Cardiac fibroblast (primary cell): ENCODE results near the gene EIF2S1.

Source experiments
- DNase-seq, 2 donors: peaks; one replicate each; pipeline versions ENCODE4 v3.0.0 to v3.0.0-alpha.2; 2010; ENCODE audit warnings: low read depth in 2 of 2
- H3K4me3 ChIP-seq, 2 donors: replicated peaks in 1 of 2; 1 replicate in 1 of 2; 2 replicates in 1 of 2; pipeline ENCODE4 v1.5.1; 2011; ENCODE audit warnings: low read depth in 2 of 2, low read length in 2 of 2, mild to moderate bottlenecking in 2 of 2, moderate library complexity in 1 of 2
- TF ChIP-seq, protein P1 (sequence below): IDR thresholded peaks from one replicate; pipeline ENCODE4 v1.5.1; 2011; ENCODE audit warnings: low read depth, mild to moderate bottlenecking, low read length, inconsistent platforms

EIF2S1 gene

DNA sequence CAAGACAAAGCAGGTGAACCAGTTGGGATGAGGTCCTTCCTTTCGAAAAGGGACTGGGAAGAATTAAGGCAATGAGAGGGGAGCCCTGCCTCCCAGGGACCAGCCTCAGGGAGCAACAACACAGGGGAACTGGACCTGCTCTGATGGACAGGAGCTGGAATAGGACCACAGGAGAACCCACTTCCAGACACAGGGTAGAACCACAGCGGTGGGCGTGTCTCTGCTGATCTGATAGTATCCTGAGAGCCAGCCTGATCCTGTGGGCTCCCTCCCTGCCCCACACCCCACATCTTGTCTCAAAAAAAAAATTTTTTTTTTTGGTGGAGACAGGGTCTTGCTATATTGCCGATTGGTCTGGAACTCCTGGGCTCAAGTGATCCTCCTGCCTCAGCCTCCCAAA is 65.5 kb downstream of the EIF2S1 start:
- no peak overlapping the region for H3K4me3 ChIP-seq
- no peak for DNase-seq
- TF ChIP-seq, protein P1, sequence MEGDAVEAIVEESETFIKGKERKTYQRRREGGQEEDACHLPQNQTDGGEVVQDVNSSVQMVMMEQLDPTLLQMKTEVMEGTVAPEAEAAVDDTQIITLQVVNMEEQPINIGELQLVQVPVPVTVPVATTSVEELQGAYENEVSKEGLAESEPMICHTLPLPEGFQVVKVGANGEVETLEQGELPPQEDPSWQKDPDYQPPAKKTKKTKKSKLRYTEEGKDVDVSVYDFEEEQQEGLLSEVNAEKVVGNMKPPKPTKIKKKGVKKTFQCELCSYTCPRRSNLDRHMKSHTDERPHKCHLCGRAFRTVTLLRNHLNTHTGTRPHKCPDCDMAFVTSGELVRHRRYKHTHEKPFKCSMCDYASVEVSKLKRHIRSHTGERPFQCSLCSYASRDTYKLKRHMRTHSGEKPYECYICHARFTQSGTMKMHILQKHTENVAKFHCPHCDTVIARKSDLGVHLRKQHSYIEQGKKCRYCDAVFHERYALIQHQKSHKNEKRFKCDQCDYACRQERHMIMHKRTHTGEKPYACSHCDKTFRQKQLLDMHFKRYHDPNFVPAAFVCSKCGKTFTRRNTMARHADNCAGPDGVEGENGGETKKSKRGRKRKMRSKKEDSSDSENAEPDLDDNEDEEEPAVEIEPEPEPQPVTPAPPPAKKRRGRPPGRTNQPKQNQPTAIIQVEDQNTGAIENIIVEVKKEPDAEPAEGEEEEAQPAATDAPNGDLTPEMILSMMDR = no peak

DNA sequence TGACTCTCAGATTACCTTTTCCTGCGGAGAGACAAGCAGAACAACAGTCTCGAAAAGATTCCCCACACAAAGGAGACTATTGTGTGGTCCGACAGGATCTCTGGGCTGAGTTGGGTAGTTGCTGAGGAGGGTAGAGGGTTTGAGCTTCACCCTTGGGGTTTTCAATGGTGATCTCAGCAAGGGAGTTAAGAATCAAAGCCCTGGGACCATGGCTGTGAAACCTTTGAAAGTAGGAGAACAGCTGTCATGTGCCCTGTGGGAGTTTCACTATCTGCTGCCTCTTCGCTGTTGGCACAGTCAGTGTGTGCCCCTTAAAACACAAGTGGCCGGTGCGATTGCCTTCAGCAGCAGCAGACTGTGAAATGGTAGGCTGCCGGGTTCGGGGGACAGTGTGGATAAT is 66.0 kb downstream of the EIF2S1 start:
- no peak for DNase-seq
- TF ChIP-seq, protein P1 = no peak
- H3K4me3 ChIP-seq = no peak overlapping the region

DNA sequence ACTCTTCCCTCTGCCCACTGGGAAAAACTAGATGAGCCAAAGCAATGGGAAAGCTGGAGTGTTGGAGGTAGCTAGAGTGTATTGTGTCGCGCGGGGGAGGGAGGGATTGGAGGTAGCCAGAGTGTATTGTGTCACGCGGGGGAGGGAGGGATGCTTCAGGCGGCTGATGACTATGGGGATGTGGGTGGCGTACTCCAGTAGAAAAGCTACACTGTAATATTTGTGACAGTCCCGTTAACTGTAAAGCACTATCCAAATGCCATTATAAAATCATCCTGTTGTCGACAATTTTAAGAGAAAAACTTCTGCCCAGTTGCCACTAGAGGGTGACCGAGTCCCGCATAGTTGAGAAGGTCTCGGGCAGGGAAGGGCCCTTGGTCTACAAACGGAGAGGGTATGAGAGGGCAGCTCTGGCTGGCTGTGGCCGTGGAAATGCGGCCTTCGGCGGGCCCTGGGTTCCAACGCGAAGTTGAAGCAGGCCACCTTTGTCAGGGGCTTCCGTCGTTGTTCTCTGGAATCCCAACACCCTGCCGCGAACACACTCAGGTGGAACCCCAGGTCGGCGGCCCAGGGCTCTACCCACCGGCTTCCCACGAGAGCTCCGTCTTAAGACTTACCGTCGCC is 67.0 kb downstream of the EIF2S1 start:
- H3K4me3 ChIP-seq = no peak overlapping the region
- TF ChIP-seq, protein P1 = peak; percentile 87
- peak; percentile 88 to 89 for DNase-seq

DNA sequence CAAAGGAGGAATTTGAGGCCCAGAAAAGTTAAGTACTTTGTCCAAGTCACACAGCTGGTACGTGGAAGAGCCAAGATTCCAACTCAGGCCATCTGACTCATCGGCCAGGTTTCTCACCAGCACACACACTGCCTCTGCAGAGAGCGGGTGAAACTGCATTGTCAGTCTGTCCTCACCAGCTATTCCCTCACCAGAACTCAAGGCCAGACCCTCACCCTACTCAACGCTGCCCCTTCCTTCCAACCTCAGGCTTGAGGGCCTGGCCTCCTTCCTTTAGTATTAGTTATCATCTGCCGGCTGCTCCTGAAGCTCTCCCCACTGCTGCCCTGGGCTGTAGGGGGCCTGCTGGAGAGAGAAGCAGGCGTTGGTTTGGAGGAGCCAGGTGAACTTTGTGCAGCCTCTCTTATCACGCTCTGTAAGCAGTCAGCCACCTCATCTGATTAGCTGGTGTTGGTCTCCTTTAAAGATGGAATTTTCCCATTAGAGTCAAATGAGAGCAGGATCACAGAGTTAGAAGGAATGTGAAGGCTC is 68.4 kb downstream of the EIF2S1 start:
- H3K4me3 ChIP-seq = no peak overlapping the region
- peak; percentile 62 to 83 for DNase-seq
- TF ChIP-seq, protein P1 = no peak

DNA sequence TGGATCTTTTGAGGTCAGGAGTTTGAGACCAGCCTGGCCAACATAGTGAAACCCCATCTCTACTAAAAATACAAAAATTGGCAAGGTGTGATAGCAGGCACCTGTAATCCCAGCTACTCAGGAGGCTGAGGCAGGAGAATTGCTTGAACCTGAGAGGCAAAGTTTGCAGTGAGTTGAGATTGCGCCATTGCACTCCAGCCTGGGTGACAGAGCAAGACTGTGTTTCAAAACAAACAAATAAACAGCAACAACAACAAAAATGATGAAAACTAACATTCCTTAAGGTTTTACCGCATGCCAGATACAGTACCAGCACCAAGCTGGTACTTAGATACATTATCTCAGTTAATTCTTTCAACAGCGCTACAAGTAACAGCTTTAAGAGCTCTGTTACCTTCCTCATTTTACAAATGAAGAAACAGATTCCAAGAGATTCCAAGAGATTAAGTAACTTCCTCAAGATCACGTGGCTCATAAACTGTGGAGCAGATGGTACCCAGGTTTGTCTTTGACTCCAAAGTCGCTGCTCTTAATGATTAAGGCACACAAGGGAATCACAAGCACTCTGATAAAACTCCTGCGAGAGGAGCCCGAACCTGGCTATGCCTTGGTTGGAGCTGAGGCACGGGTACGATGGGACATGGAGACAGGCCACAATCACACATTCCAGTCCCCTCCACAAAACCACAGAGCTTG is 69.5 kb downstream of the EIF2S1 start:
- DNase-seq = peak in 1 of 2 donors; percentile 11
- H3K4me3 ChIP-seq = no peak overlapping the region
- TF ChIP-seq, protein P1 = no peak

DNA sequence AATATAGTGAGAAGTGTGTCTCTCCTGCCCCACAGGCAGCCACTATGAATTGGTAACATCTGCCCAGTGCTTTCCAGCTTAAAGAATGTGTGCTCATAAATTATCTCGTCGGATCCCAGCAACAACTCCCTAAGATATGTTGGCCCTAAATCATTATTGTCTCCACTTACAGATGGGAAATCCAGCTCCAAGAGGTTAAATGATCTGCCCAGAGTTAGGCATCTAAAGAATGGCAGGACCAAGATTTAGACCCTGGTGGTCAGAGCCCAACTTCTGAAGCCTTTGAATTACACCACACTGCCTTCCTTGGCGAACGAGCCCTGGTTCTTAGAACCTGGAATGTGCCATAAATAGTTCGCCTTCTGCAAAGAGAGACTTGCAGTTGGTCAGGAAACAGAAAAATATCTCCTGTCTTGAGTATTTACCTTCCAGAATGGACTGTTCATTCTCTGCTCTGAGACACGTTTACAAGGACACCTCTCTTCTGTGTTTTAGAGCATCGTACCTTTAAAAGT is 72.0 kb downstream of the EIF2S1 start:
- DNase-seq = no peak
- TF ChIP-seq, protein P1 = no peak

More for the DNA sequence above, 72.0 kb downstream of the EIF2S1 start:
- H3K4me3 ChIP-seq = no peak overlapping the region
